ENCODE results near the gene FHL1. TPM values are rescaled to one million over a fixed set of nuclear protein-coding genes. Genes with fewer than 3 reads are reported as not detected.

FHL1 gene
- polyA plus RNA-seq, 1 of the 3 experiments (the other 2 are of a cell fraction), result 57.8 TPM

- no peaks in the 10 kb centered on the region for H3K79me2 ChIP-seq (ENCODE audit: insufficient read depth)
- H3K9me3 ChIP-seq, result no peaks in the 10 kb centered on the region
- H3K4me1 ChIP-seq (ENCODE audit: control insufficient read depth in 1 of 2, insufficient read depth in 2 of 2, low read depth in 1 of 2, low read length in 1 of 2), result no peaks in the 10 kb centered on the region
- DNase-seq, result no peak
- H3K4me3 ChIP-seq (ENCODE audit: low read depth in 2 of 2, low read length in 1 of 2), result no peak overlapping the region
- no peaks in the 10 kb centered on the region for H3K27me3 ChIP-seq (ENCODE audit: insufficient read depth)
- no peak overlapping the region for H3K4me2 ChIP-seq
- H3F3A ChIP-seq (replicated peaks; ENCODE audit: insufficient read depth), result peaks cover 10% of the 10 kb centered on the region
- H3K36me3 ChIP-seq (replicated peaks in 1 of 2; ENCODE audit: control insufficient read depth in 1 of 2, insufficient read depth in 2 of 2, low read length in 1 of 2), result peaks cover 17 to 25% of the 10 kb centered on the region in 2 experiments
- H2AFZ ChIP-seq (ENCODE audit: low read depth), result no peak overlapping the region
- no peak overlapping the region for H3K27ac ChIP-seq (ENCODE audit: low read depth in 2 of 2, low read length in 1 of 2)
- no peaks in the 10 kb centered on the region for H3K9me2 ChIP-seq
- TF ChIP-seq USF1 (IDR thresholded peaks at IDR 0.05; ENCODE audit: borderline replicate concordance, low read depth) (no peak), SIN3A (IDR thresholded peaks at IDR 0.05; ENCODE audit: borderline replicate concordance, low read depth, low read length) (no peak), JUND (IDR thresholded peaks at IDR 0.05) (no peak), FOXJ3 (CRISPR knock-in tag; IDR thresholded peaks at IDR 0.05) (no peak), CHD2 (IDR thresholded peaks at IDR 0.05; ENCODE audit: low read length, partially characterized antibody) (no peak), GATA2 (CRISPR knock-in tag; IDR thresholded peaks at IDR 0.05) (no peak), MXI1 (IDR thresholded peaks at IDR 0.05; ENCODE audit: low read depth, low read length) (no peak), RCOR1 (IDR thresholded peaks at IDR 0.05; ENCODE audit: low read length) (no peak), RXRA (IDR thresholded peaks at IDR 0.05; ENCODE audit: borderline replicate concordance, low read depth) (no peak), ZBTB33 (IDR thresholded peaks at IDR 0.05; ENCODE audit: borderline replicate concordance, low read depth) (no peak), RAD21 (IDR thresholded peaks at IDR 0.05; ENCODE audit: low read length) (no peak), NRF1 (IDR thresholded peaks at IDR 0.05; ENCODE audit: low read depth, low read length) (no peak), SMC3 (IDR thresholded peaks at IDR 0.05; ENCODE audit: low read depth, low read length) (no peak)
- TF ChIP-seq, protein P1, sequence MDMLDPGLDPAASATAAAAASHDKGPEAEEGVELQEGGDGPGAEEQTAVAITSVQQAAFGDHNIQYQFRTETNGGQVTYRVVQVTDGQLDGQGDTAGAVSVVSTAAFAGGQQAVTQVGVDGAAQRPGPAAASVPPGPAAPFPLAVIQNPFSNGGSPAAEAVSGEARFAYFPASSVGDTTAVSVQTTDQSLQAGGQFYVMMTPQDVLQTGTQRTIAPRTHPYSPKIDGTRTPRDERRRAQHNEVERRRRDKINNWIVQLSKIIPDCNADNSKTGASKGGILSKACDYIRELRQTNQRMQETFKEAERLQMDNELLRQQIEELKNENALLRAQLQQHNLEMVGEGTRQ (IDR thresholded peaks at IDR 0.05; ENCODE audit: borderline replicate concordance, low read depth, low read length), result no peak
- POLR2A ChIA-PET, result no interaction called here
- WGBS (ENCODE audit: low lambda C conversion rate), result 17% methylated on average over 4 of the region's 4 CpGs
- CTCF ChIA-PET, result no interaction called here
- H3K9ac ChIP-seq, result no peak overlapping the region
- no peaks in the 10 kb centered on the region for H4K20me1 ChIP-seq (ENCODE audit: insufficient read depth)
Measured at GRCh38 chrX:136220540-136220939, 73.2 kb downstream of the FHL1 start.

DNA sequence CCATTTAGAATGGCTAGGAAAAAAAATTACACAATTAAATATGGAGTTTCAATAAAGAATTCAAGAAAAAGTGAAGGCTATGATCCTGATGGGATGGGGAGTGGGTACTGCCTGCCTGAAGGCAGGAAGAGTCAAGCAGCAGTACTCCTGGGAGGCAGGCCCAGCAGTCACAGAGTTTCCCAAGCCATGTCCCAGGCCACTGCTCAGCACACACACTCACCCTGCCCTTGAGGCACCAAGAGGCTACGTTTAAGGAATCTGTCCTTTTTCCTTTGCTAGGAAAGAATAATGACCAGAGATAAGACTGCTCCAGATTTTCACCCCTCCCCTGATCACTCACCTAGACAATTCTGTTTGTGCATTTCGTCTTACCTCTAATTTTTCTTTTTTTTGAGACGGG is 73.6 kb downstream of the FHL1 start:
- H3K9me3 ChIP-seq, result no peaks in the 10 kb centered on the region
- ChIA-PET POLR2A (no interaction called here), CTCF (interaction anchor here (1.5 kb wide), 1 partner anchor 474 kb away, joined by 4 read pairs; no protein-coding TSS in a partner anchor)
- no peak overlapping the region for H3K9ac ChIP-seq
- H3K36me3 ChIP-seq (replicated peaks in 1 of 2; ENCODE audit: control insufficient read depth in 1 of 2, insufficient read depth in 2 of 2, low read length in 1 of 2), result peaks cover 21 to 28% of the 10 kb centered on the region in 2 experiments
- H3K4me1 ChIP-seq (ENCODE audit: control insufficient read depth in 1 of 2, insufficient read depth in 2 of 2, low read depth in 1 of 2, low read length in 1 of 2), result no peaks in the 10 kb centered on the region
- no peak overlapping the region for H2AFZ ChIP-seq (ENCODE audit: low read depth)
- peaks cover 10% of the 10 kb centered on the region for H3F3A ChIP-seq (replicated peaks; ENCODE audit: insufficient read depth)
- 46% methylated on average over 3 of the region's 3 CpGs for WGBS (ENCODE audit: low lambda C conversion rate)
- no peaks in the 10 kb centered on the region for H4K20me1 ChIP-seq (ENCODE audit: insufficient read depth)
- no peaks in the 10 kb centered on the region for H3K9me2 ChIP-seq
- H3K27ac ChIP-seq (ENCODE audit: low read depth in 2 of 2, low read length in 1 of 2), result no peak overlapping the region
- H3K27me3 ChIP-seq (ENCODE audit: insufficient read depth), result no peaks in the 10 kb centered on the region
- H3K4me2 ChIP-seq, result no peak overlapping the region
- no peak for DNase-seq
- H3K4me3 ChIP-seq (ENCODE audit: low read depth in 2 of 2, low read length in 1 of 2), result no peak overlapping the region
- no peaks in the 10 kb centered on the region for H3K79me2 ChIP-seq (ENCODE audit: insufficient read depth)
- TF ChIP-seq SMC3 (IDR thresholded peaks at IDR 0.05; ENCODE audit: low read depth, low read length), result no peak
- TF ChIP-seq CHD2 (IDR thresholded peaks at IDR 0.05; ENCODE audit: low read length, partially characterized antibody), result no peak
- no peak for TF ChIP-seq IRF3 (IDR thresholded peaks at IDR 0.05; ENCODE audit: low read depth, low read length)
- no peak for TF ChIP-seq FOXM1 (IDR thresholded peaks at IDR 0.05; ENCODE audit: low read depth)
- no peak for TF ChIP-seq NRF1 (IDR thresholded peaks at IDR 0.05; ENCODE audit: low read depth, low read length)
- TF ChIP-seq RAD21 (IDR thresholded peaks at IDR 0.05; ENCODE audit: low read length), result no peak
- TF ChIP-seq, protein P2, sequence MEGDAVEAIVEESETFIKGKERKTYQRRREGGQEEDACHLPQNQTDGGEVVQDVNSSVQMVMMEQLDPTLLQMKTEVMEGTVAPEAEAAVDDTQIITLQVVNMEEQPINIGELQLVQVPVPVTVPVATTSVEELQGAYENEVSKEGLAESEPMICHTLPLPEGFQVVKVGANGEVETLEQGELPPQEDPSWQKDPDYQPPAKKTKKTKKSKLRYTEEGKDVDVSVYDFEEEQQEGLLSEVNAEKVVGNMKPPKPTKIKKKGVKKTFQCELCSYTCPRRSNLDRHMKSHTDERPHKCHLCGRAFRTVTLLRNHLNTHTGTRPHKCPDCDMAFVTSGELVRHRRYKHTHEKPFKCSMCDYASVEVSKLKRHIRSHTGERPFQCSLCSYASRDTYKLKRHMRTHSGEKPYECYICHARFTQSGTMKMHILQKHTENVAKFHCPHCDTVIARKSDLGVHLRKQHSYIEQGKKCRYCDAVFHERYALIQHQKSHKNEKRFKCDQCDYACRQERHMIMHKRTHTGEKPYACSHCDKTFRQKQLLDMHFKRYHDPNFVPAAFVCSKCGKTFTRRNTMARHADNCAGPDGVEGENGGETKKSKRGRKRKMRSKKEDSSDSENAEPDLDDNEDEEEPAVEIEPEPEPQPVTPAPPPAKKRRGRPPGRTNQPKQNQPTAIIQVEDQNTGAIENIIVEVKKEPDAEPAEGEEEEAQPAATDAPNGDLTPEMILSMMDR (IDR thresholded peaks at IDR 0.05), result no peak
- TF ChIP-seq SIN3A (IDR thresholded peaks at IDR 0.05; ENCODE audit: borderline replicate concordance, low read depth, low read length), result no peak
- TF ChIP-seq POLR2AphosphoS5 (IDR thresholded peaks at IDR 0.05; ENCODE audit: low read depth, low read length), result no peak
- no peak for TF ChIP-seq RCOR1 (IDR thresholded peaks at IDR 0.05; ENCODE audit: low read length)
- TF ChIP-seq MEF2A (IDR thresholded peaks at IDR 0.05; ENCODE audit: borderline replicate concordance, low read depth), result no peak
- TF ChIP-seq FOXJ3 (CRISPR knock-in tag; IDR thresholded peaks at IDR 0.05), result no peak
- TF ChIP-seq RFX5 (IDR thresholded peaks at IDR 0.05; ENCODE audit: low read length), result no peak
- no peak for TF ChIP-seq MXI1 (IDR thresholded peaks at IDR 0.05; ENCODE audit: low read depth, low read length)
